K562 (cell line): ENCODE results near the gene JMJD1C. TPM values are rescaled to one million over a fixed set of nuclear protein-coding genes. Genes with fewer than 3 reads are reported as not detected.
A peak's percentile ranks its signal among the peaks of the same experiment; 100 is the strongest.

ENCODE experiments used
- ATAC-seq: fragments of 200-7000 bp; cut with Tn5 transposase; 3 replicates; pipeline ENCODE4 v1.9.1; 2020; ENCODE audit warnings: moderate library complexity
- BruUV-seq: library from RNA; stranded (reverse); fragments of 400-500 nt; replicated peaks from 2 replicates; lab custom pipeline; 2021; lab: Mats Ljungman, UMichigan
- CTCF ChIA-PET: fragments of 300-600 bp; formaldehyde crosslinking; extraction: SDS; loops from one replicate; lab custom pipeline; 2021; ENCODE audit warnings: low intra/inter-chr PET ratio; lab: Yijun Ruan, JAX
- POLR2A ChIA-PET: fragments of 300-600, 350-650 bp; sonication (Branson Sonifier 250); formaldehyde crosslinking; extraction: SDS; loops from one replicate; lab custom pipeline; 2021; ENCODE audit warnings: antibody characterized with exemption, inconsistent platforms; lab: Yijun Ruan, JAX
- DNase-seq, 4 experiments: peaks; one replicate each; pipeline versions ENCODE4 v3.0.0 to v3.0.0-alpha.2; 2011 to 2018; ENCODE audit warnings: low spot score in 3 of 4, mixed read lengths in 3 of 4; ENCODE audit errors: extremely low read depth in 1 of 4
- FAIRE-seq: peaks from 2 replicates; lab custom pipeline; 2011; peaks lifted over from hg19 to GRCh38; lab: Jason Lieb, UNC
- H2AFZ ChIP-seq: 2 replicates; pipeline ENCODE4 v1.6.0; 2011; ENCODE audit warnings: low read depth, low read length, control low read depth, inconsistent platforms
- H3K27ac ChIP-seq: fragments of 200-600 bp; 3 replicates; pipeline ENCODE4 v1.8.0; 2011; ENCODE audit warnings: low read depth, mild to moderate bottlenecking, control low read depth, inconsistent platforms, low read length, moderate library complexity, mixed read lengths; ENCODE audit errors: extremely low read depth
- H3K27me3 ChIP-seq, 2 experiments: fragments of 300-600 bp in 1 of 2; 2 replicates in 1 of 2; 3 replicates in 1 of 2; pipeline versions ENCODE4 v1.6.0 to v1.8.0; 2011; ENCODE audit warnings: inconsistent platforms in 2 of 2, low read length in 2 of 2, mild to moderate bottlenecking in 1 of 2, mixed read lengths in 1 of 2, moderate library complexity in 1 of 2; ENCODE audit not compliant: control insufficient read depth in 2 of 2, insufficient read depth in 2 of 2
- H3K36me3 ChIP-seq: fragments of 300-600 bp; 3 replicates; pipeline ENCODE4 v1.8.0; 2011; ENCODE audit warnings: mild to moderate bottlenecking, low read length, inconsistent platforms; ENCODE audit not compliant: control insufficient read depth, insufficient read depth
- H3K4me1 ChIP-seq, 2 experiments: fragments of 200-600 bp in 1 of 2; replicated peaks in 1 of 2; 2 replicates in 1 of 2; 3 replicates in 1 of 2; pipeline versions ENCODE4 v1.5.1 to v1.8.0; 2011; ENCODE audit warnings: inconsistent platforms in 2 of 2, low read length in 2 of 2, mild to moderate bottlenecking in 1 of 2, mixed read lengths in 1 of 2, moderate library complexity in 1 of 2; ENCODE audit not compliant: control insufficient read depth in 2 of 2, insufficient read depth in 2 of 2
- H3K4me2 ChIP-seq: 2 replicates; pipeline ENCODE4 v1.6.1; 2011; ENCODE audit warnings: low read length, control low read depth, inconsistent platforms, mixed read lengths; ENCODE audit not compliant: insufficient read depth
- H3K4me3 ChIP-seq: fragments of 200-600 bp; sonication (generic), shearing (Covaris generic); 2 replicates; pipeline ENCODE4 v1.5.1; 2016; ENCODE audit warnings: control low read depth, inconsistent platforms
- H3K79me2 ChIP-seq: fragments of 200-600 bp; 3 replicates; pipeline ENCODE4 v1.8.0; 2011; ENCODE audit warnings: low read length, inconsistent platforms; ENCODE audit not compliant: control insufficient read depth, insufficient read depth
- H3K9ac ChIP-seq, 2 experiments: 2 replicates each; pipeline versions ENCODE4 v1.6.0 to v1.6.1; 2011; ENCODE audit warnings: low read depth in 2 of 2, low read length in 2 of 2, control low read depth in 1 of 2, inconsistent platforms in 1 of 2, mild to moderate bottlenecking in 1 of 2, mixed read lengths in 1 of 2; ENCODE audit not compliant: insufficient read depth in 1 of 2
- H3K9me1 ChIP-seq: one replicate; pipeline ENCODE4 v1.6.0; 2011; ENCODE audit warnings: inconsistent platforms, mild to moderate bottlenecking, low read length, moderate library complexity; ENCODE audit not compliant: control insufficient read depth, insufficient read depth
- H3K9me3 ChIP-seq: replicated peaks from 2 replicates; pipeline ENCODE4 v1.5.1; 2011; ENCODE audit warnings: low read depth, low read length, inconsistent platforms; ENCODE audit not compliant: control insufficient read depth, insufficient read depth
- H4K20me1 ChIP-seq: replicated peaks from 2 replicates; pipeline ENCODE4 v1.6.1; 2011; ENCODE audit warnings: low read length, inconsistent platforms, mixed read lengths; ENCODE audit not compliant: control insufficient read depth, insufficient read depth
- HCFC1 ChIP-seq: IDR thresholded peaks from 2 replicates; pipeline ENCODE4 v1.6.1; 2012; ENCODE audit warnings: low read depth, low read length, improper control_type of control experiment
- LARP7 ChIP-seq: fragments of 450-650 bp; IDR thresholded peaks from 2 replicates; pipeline ENCODE4 v1.6.1; 2016
- POLR2H ChIP-seq: IDR thresholded peaks from 2 replicates; pipeline ENCODE4 v1.6.1; 2016; ENCODE audit warnings: missing genetic modification characterization, low read depth, mild to moderate bottlenecking, control low read depth, missing compliant biosample characterization, moderate library complexity
- RUNX1 ChIP-seq: sonication (generic); IDR thresholded peaks from 2 replicates; pipeline ENCODE4 v1.6.1; 2016; ENCODE audit warnings: antibody characterized with exemption, low read depth
- WGBS: fragments of 100-300 bp; shearing (Covaris generic); methylation state at CpG from one replicate; pipeline ENCODE4 v1.1.6; 2016; ENCODE audit warnings: low coverage, mixed read lengths; ENCODE audit not compliant: insufficient coverage; ENCODE audit errors: missing lambda C conversion rate; 5-methylcytosine and 5-hydroxymethylcytosine counted together
- in situ Hi-C: fragments of 300-500 bp; cut with MboI; formaldehyde crosslinking; loops from 4 replicates; pipeline ENCODE4 v1.15.0; 2018; ENCODE audit warnings: inconsistent platforms, mixed read lengths
- intact Hi-C: fragments of 100-400 bp; cut with micrococcal nuclease; formaldehyde crosslinking; loops from 2 replicates; pipeline ENCODE4 v1.14.2; 2022
- polyA plus RNA-seq, 8 experiments: library from polyadenylated mRNA; depleted of rRNA in 4 of 8; stranded (reverse) in 5 of 8; unstranded in 3 of 8; fragments of >200 nt; fragmentation: Nextera tagmentation in 2 of 8; fragmentation: Illumina TruSeq in 1 of 8; extraction: Ambion mirVana in 2 of 8; extraction: Trizol in 1 of 8; gene quantifications; 2 replicates each; pipeline versions ENCODE4 v1.2.1 to v1.2.3, GENCODE V29; 2011 to 2014; ENCODE audit warnings: inconsistent platforms in 1 of 8, missing spikeins in 1 of 8
- total RNA-seq, 7 experiments: library from RNA; depleted of rRNA in 6 of 7; stranded (reverse); fragments of >200 nt in 6 of 7; fragmentation: Illumina TruSeq in 2 of 7; extraction: Trizol in 2 of 7; gene quantifications; 2 replicates each; pipeline versions ENCODE4 v1.2.1 to v1.2.3, GENCODE V29; 2011 to 2021; ENCODE audit warnings: low replicate concordance in 1 of 7
- TF ChIP-seq, protein P1 (sequence below): fragments of 250-450 bp; sonication (Bioruptor Pico); IDR thresholded peaks from 2 replicates; pipeline ENCODE4 v1.9.0; 2021; ENCODE audit warnings: mild to moderate bottlenecking
- TF ChIP-seq, protein P2 (sequence below): IDR thresholded peaks from 2 replicates; pipeline ENCODE4 v1.6.1; 2016; ENCODE audit warnings: missing genetic modification characterization, missing compliant biosample characterization

The JMJD1C gene
- total and polyA plus RNA-seq, 9 of the 15 experiments (the other 6 are each of a cell fraction or from before 2014, with no cell fraction given): 25.3 to 68.0 (median 47.2) TPM

DNA sequence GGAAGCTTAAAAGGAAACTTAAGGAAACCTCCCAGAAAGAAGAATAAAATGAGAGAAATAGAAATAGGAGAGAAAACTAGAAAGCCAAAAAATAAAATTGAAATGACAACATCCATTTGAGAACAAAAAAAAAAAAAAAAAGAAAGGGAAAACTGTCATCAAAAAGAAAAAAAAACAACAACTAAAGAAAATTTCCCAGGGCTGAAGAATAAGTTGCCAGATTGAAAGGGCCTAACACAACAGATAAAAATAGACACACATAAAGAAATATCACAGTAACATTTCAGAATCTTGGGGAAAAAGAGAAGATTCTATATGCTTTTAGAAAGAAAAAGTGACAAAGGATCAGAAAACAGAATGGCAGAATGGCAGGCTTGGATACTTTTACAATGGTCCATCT lies 157.1 kb downstream of the JMJD1C start:
- Histone ChIP-seq H3K4me2 (no peak overlapping the region), H3K4me3 (no peak overlapping the region), H4K20me1 (no peaks in the 10 kb centered on the region)
- intact Hi-C loops: no loop called here
- ATAC-seq: no peak
- FAIRE-seq: peak; percentile 23
- in situ Hi-C loops: no loop called here
- TF ChIP-seq LARP7 (0 out of 2 replicates have a peak, but pooled peaks have one; percentile 31), POLR2H (tag) (no peak)
- TF ChIP-seq, all 486 proteins: peak for 1
- BruUV-seq: no TSS peak
- POLR2A ChIA-PET: no interaction called here
- H3K4me1 ChIP-seq: no peaks in the 10 kb centered on the region
- H3K9ac ChIP-seq: no peak overlapping the region
- no peaks in the 10 kb centered on the region for H3K9me1 ChIP-seq
- no peaks in the 10 kb centered on the region for H3K36me3 ChIP-seq
- H3K27ac ChIP-seq: no peak overlapping the region
- H2AFZ ChIP-seq: no peak overlapping the region
- no peaks in the 10 kb centered on the region for H3K27me3 ChIP-seq
- DNase-seq: no peak
- H3K79me2 ChIP-seq: peaks cover 24% of the 10 kb centered on the region; the same call in 2 of the 3 replicates
- no peaks in the 10 kb centered on the region for H3K9me3 ChIP-seq
- CTCF ChIA-PET: no interaction called here

DNA sequence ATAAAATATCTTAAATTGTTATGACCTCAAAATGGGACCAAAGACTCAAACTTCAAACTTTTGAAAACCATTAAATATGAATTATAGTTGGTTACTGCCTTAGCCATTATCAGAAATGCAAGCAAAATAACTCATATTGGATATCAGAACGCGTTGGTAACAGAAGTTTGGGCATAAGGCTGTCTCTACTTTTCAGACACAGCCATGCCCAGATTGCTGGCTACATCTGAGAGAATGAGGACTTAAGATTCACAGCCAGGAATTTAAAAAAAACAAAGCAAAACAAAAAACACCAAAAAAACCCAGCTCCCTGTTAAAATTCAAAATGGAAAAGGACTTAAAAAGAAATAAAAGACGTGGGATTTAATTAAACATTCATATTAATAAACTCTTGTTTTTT lies 161.6 kb downstream of the JMJD1C start:
- Histone ChIP-seq H3K9me3 (no peaks in the 10 kb centered on the region), H3K36me3 (no peaks in the 10 kb centered on the region), H3K9ac (no peak overlapping the region), H3K27me3 (no peaks in the 10 kb centered on the region), H3K79me2 (peaks cover 53% of the 10 kb centered on the region), H4K20me1 (no peaks in the 10 kb centered on the region), H3K9me1 (no peaks in the 10 kb centered on the region), H3K4me3 (no peak overlapping the region), H3K4me2 (no peak overlapping the region), H3K27ac (no peak overlapping the region), H3K4me1 (peaks cover 0 to 9% of the 10 kb centered on the region in 2 experiments; a peak in 3 of 5 replicates), H2AFZ (no peak overlapping the region)
- no peak for FAIRE-seq
- in situ Hi-C loops: no loop called here
- CTCF ChIA-PET: no interaction called here
- TF ChIP-seq RUNX1 (no peak), HCFC1 (no peak)
- TF ChIP-seq, protein P1, sequence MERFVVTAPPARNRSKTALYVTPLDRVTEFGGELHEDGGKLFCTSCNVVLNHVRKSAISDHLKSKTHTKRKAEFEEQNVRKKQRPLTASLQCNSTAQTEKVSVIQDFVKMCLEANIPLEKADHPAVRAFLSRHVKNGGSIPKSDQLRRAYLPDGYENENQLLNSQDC (CRISPR knock-in tag): no peak
- TF ChIP-seq, protein P2, sequence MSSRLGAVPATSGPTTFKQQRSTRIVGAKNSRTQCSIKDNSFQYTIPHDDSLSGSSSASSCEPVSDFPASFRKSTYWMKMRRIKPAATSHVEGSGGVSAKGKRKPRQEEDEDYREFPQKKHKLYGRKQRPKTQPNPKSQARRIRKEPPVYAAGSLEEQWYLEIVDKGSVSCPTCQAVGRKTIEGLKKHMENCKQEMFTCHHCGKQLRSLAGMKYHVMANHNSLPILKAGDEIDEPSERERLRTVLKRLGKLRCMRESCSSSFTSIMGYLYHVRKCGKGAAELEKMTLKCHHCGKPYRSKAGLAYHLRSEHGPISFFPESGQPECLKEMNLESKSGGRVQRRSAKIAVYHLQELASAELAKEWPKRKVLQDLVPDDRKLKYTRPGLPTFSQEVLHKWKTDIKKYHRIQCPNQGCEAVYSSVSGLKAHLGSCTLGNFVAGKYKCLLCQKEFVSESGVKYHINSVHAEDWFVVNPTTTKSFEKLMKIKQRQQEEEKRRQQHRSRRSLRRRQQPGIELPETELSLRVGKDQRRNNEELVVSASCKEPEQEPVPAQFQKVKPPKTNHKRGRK (tag): no peak
- POLR2A ChIA-PET: interaction anchor here (1.0 kb wide), 1 partner anchor 10 kb away, joined by 3 read pairs; no protein-coding TSS in a partner anchor
- no peak for DNase-seq
- intact Hi-C loops: no loop called here
- ATAC-seq: no peak
- no TSS peak for BruUV-seq
- 94% methylated on average over 3 of the region's 3 CpGs for WGBS
